Neural progenitor cell (in vitro differentiated cells): ENCODE results near the gene BRWD1. TPM values are rescaled to one million over a fixed set of nuclear protein-coding genes. Genes with fewer than 3 reads are reported as not detected.

Experiments
- DNase-seq: peaks from one replicate; pipeline ENCODE4 v3.0.0-alpha.2; 2016; ENCODE audit warnings: low spot score
- H2AFZ ChIP-seq: fragments of 200-600 bp; sonication (generic); replicated peaks from 2 replicates; pipeline ENCODE4 v1.6.1; 2016; ENCODE audit warnings: antibody characterized with exemption
- H3F3A ChIP-seq: fragments of 200-600 bp; sonication (generic); 2 replicates; pipeline ENCODE4 v1.6.1; 2016; ENCODE audit warnings: antibody characterized with exemption, low read depth
- H3K27ac ChIP-seq: fragments of 200-600 bp; sonication (generic); 2 replicates; pipeline ENCODE4 v1.5.1; 2016; ENCODE audit warnings: mild to moderate bottlenecking
- H3K27me3 ChIP-seq: fragments of 200-600 bp; sonication (generic); 2 replicates; pipeline ENCODE4 v1.6.1; 2016; ENCODE audit warnings: mild to moderate bottlenecking, moderate library complexity
- H3K36me3 ChIP-seq: fragments of 200-600 bp; sonication (generic); 2 replicates; pipeline ENCODE4 v1.5.1; 2016
- H3K4me1 ChIP-seq: fragments of 200-600 bp; sonication (generic); 2 replicates; pipeline ENCODE4 v1.6.1; 2016; ENCODE audit warnings: mixed run types
- H3K4me2 ChIP-seq: fragments of 200-600 bp; sonication (generic); 2 replicates; pipeline ENCODE4 v1.6.1; 2016
- H3K4me3 ChIP-seq: fragments of 200-600 bp; sonication (generic); 2 replicates; pipeline ENCODE4 v1.5.1; 2016
- H3K79me2 ChIP-seq: fragments of 200-600 bp; sonication (generic); 2 replicates; pipeline ENCODE4 v1.6.1; 2016; ENCODE audit warnings: low read depth
- H3K9ac ChIP-seq: fragments of 200-600 bp; sonication (generic); 2 replicates; pipeline ENCODE4 v1.6.1; 2016
- H3K9me3 ChIP-seq: fragments of 200-600 bp; sonication (generic); 2 replicates; pipeline ENCODE4 v1.5.1; 2016; ENCODE audit warnings: low read depth
- H4K20me1 ChIP-seq: fragments of 200-600 bp; sonication (generic); 2 replicates; pipeline ENCODE4 v1.6.1; 2016; ENCODE audit warnings: low read depth
- H3K27ac Mint-ChIP-seq: 3 replicates; pipeline ENCODE4 v1.8.0; 2021; ENCODE audit warnings: mixed read lengths
- H3K27me3 Mint-ChIP-seq: 2 replicates; pipeline ENCODE4 v1.8.0; 2022; ENCODE audit warnings: low read depth, mild to moderate bottlenecking, inconsistent platforms, moderate library complexity, mixed read lengths; ENCODE audit not compliant: insufficient read depth
- H3K36me3 Mint-ChIP-seq: 3 replicates; pipeline ENCODE4 v1.8.0; 2021; ENCODE audit warnings: mixed read lengths
- H3K4me1 Mint-ChIP-seq: 3 replicates; pipeline ENCODE4 v1.8.0; 2021; ENCODE audit warnings: mixed read lengths
- H3K4me3 Mint-ChIP-seq: 3 replicates; pipeline ENCODE4 v1.8.0; 2021; ENCODE audit warnings: mild to moderate bottlenecking, moderate library complexity, mixed read lengths
- H3K9me3 Mint-ChIP-seq: 3 replicates; pipeline ENCODE4 v1.8.0; 2020; ENCODE audit warnings: mixed read lengths
- EZH2 ChIP-seq: fragments of 200-600 bp; sonication (generic); IDR thresholded peaks from 2 replicates; pipeline ENCODE4 v1.6.1; 2017; ENCODE audit warnings: antibody characterized with exemption, mild to moderate bottlenecking, moderate library complexity
- EZH2phosphoT487 ChIP-seq: fragments of 200-600 bp; sonication (generic); IDR thresholded peaks from 2 replicates; pipeline ENCODE4 v1.6.1; 2017; ENCODE audit warnings: antibody characterized with exemption
- total RNA-seq: library from RNA; depleted of rRNA; stranded (reverse); fragments of >200 nt; gene quantifications from 2 replicates; pipeline ENCODE4 v1.2.3, GENCODE V29; 2015; ENCODE audit warnings: low replicate concordance
- TF ChIP-seq, protein P1 (sequence below): fragments of 200-600 bp; sonication (generic); IDR thresholded peaks from 2 replicates; pipeline ENCODE4 v1.5.1; 2017; ENCODE audit warnings: antibody characterized with exemption, mild to moderate bottlenecking

Gene BRWD1
- total RNA-seq, 1 donor from 2014 or later, result 130 TPM

DNA sequence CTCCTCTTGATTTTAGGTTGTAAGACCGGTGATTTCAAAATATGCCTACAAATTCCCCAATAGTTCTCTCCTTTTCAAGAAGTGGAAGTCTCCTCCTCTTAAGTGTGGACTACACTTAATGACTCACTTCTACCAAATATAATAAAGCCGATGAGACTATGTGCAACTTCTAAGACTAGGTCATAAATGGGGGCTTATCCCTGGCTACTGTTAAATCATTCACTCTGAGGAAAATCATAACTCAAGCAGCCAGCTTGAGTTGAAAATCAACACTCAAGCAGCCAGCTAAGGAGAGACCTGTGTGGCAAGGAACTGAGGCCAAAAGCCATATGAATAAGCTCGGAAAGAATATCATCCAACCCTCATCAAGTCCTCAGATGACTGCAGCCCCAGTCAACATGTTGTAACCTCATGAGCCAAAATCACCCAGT, 80.6 kb downstream of the BRWD1 start:
- peaks cover 5% of the 10 kb centered on the region for H4K20me1 ChIP-seq
- H2AFZ ChIP-seq, result no peak overlapping the region
- Mint-ChIP-seq H3K27me3 (no peaks in the 10 kb centered on the region), H3K4me1 (no peaks in the 10 kb centered on the region), H3K9me3 (no peaks in the 10 kb centered on the region), H3K27ac (no peak overlapping the region), H3K4me3 (no peak overlapping the region), H3K36me3 (peaks cover 47% of the 10 kb centered on the region)
- H3K36me3 ChIP-seq, result peaks cover 31% of the 10 kb centered on the region
- no peak for DNase-seq
- peaks cover 13% of the 10 kb centered on the region for H3K79me2 ChIP-seq
- no peak overlapping the region for H3K27ac ChIP-seq
- no peak overlapping the region for H3K4me3 ChIP-seq
- no peaks in the 10 kb centered on the region for H3K9me3 ChIP-seq
- TF ChIP-seq, protein P1, sequence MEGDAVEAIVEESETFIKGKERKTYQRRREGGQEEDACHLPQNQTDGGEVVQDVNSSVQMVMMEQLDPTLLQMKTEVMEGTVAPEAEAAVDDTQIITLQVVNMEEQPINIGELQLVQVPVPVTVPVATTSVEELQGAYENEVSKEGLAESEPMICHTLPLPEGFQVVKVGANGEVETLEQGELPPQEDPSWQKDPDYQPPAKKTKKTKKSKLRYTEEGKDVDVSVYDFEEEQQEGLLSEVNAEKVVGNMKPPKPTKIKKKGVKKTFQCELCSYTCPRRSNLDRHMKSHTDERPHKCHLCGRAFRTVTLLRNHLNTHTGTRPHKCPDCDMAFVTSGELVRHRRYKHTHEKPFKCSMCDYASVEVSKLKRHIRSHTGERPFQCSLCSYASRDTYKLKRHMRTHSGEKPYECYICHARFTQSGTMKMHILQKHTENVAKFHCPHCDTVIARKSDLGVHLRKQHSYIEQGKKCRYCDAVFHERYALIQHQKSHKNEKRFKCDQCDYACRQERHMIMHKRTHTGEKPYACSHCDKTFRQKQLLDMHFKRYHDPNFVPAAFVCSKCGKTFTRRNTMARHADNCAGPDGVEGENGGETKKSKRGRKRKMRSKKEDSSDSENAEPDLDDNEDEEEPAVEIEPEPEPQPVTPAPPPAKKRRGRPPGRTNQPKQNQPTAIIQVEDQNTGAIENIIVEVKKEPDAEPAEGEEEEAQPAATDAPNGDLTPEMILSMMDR, result no peak
- TF ChIP-seq EZH2 (no peak), EZH2phosphoT487 (no peak)
- H3K27me3 ChIP-seq, result no peaks in the 10 kb centered on the region
- H3K4me1 ChIP-seq, result no peaks in the 10 kb centered on the region
- no peaks in the 10 kb centered on the region for H3F3A ChIP-seq
- H3K4me2 ChIP-seq, result no peak overlapping the region
- no peak overlapping the region for H3K9ac ChIP-seq

- H3F3A ChIP-seq, result no peaks in the 10 kb centered on the region
- Mint-ChIP-seq H3K4me3 (no peak overlapping the region), H3K27me3 (no peaks in the 10 kb centered on the region), H3K9me3 (no peaks in the 10 kb centered on the region), H3K36me3 (peaks cover 26% of the 10 kb centered on the region), H3K27ac (no peak overlapping the region), H3K4me1 (no peaks in the 10 kb centered on the region)
- no peaks in the 10 kb centered on the region for H4K20me1 ChIP-seq
- no peak overlapping the region for H3K9ac ChIP-seq
- H3K4me1 ChIP-seq, result no peaks in the 10 kb centered on the region
- H3K79me2 ChIP-seq, result no peaks in the 10 kb centered on the region
- H2AFZ ChIP-seq, result no peak overlapping the region
- no peaks in the 10 kb centered on the region for H3K9me3 ChIP-seq
- DNase-seq, result no peak
- no peak overlapping the region for H3K4me2 ChIP-seq
- TF ChIP-seq EZH2 (no peak), EZH2phosphoT487 (no peak)
- TF ChIP-seq, protein P1, result no peak
- H3K4me3 ChIP-seq, result no peak overlapping the region
- H3K27me3 ChIP-seq, result no peaks in the 10 kb centered on the region
- peaks cover 30% of the 10 kb centered on the region for H3K36me3 ChIP-seq
- no peak overlapping the region for H3K27ac ChIP-seq
Observed at GRCh38 chr21:39224930-39225329, 88.5 kb downstream of the BRWD1 start.

DNA sequence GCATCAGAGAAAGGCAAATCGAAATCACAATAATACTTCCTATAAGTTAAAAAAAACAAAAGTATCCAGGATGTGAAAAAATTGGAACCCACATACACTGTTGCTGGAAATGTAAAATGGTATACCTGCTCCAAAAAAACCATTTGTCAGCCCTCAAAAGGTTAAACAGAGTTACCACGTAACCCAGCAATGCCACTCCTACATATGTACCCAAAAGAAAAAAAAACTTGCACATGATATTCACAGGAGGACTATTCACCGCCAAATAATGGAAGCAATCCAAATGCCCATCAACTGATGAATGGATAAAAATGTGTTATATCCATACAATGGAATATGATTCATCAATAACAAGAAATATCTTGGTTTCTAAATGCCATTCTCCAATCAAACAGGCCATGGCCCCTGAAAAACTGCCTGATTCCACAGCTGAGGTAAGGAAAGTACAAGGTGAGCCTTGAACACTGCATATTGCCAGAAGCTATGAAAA, 91.4 kb downstream of the BRWD1 start:
- H3K27me3 ChIP-seq, result no peaks in the 10 kb centered on the region
- Mint-ChIP-seq H3K27ac (no peak overlapping the region), H3K9me3 (no peaks in the 10 kb centered on the region), H3K4me1 (no peaks in the 10 kb centered on the region), H3K4me3 (no peak overlapping the region), H3K36me3 (peaks cover 30% of the 10 kb centered on the region), H3K27me3 (no peaks in the 10 kb centered on the region)
- no peaks in the 10 kb centered on the region for H3K79me2 ChIP-seq
- peaks cover 33% of the 10 kb centered on the region for H3K36me3 ChIP-seq
- H3K4me2 ChIP-seq, result no peak overlapping the region
- no peak for DNase-seq
- H3K9me3 ChIP-seq, result no peaks in the 10 kb centered on the region
- no peaks in the 10 kb centered on the region for H3K4me1 ChIP-seq
- no peaks in the 10 kb centered on the region for H3F3A ChIP-seq
- TF ChIP-seq EZH2 (no peak), EZH2phosphoT487 (no peak)
- TF ChIP-seq, protein P1, result no peak
- H3K4me3 ChIP-seq, result no peak overlapping the region
- H4K20me1 ChIP-seq, result peaks cover 3% of the 10 kb centered on the region
- no peak overlapping the region for H2AFZ ChIP-seq
- no peak overlapping the region for H3K27ac ChIP-seq
- no peak overlapping the region for H3K9ac ChIP-seq
